ENCODE measurements around the gene PXMP4.

Gene PXMP4

DNA sequence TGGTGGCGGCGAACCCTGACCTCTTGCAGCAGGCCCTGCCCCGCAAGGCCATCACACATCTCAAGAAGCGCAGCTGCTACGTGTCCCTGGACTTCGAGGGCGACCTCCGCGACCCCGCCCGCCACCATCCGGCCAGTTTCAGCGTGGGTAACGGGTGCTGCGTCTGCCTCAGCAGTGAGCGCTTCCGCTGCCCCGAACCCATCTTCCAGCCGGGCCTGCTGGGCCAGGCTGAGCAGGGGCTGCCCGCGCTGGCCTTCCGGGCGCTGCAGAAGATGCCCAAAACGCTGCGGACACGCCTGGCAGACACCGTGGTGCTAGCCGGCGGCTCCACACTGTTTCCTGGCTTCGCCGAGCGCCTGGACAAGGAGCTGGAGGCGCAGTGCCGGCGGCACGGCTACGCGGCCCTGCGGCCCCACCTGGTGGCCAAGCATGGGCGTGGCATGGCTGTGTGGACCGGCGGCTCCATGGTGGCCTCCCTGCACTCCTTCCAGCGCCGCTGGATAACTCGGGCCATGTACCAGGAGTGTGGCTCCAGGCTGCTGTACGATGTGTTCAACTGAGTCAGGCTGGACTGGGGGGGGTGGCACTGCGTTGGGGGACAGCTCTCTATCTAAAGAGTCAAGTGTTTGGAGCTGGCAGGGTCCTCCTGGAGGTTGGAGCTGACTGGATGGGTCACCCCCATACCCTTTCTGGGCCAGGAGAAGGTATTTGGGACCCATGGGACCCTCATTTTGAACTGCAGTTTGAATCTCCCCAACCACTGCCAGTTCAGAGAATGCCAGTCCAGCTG, 52.2 kb downstream of the PXMP4 start:
- no peak for TF ChIP-seq POLR2AphosphoS5 (IDR thresholded peaks at IDR 0.05; ENCODE audit: low read depth, low read length)
- peak; percentile 37 for TF ChIP-seq FOXP2 (optimal IDR thresholded peaks at IDR 0.05; ENCODE audit: borderline replicate concordance, extremely low read depth, extremely low read length, insufficient read depth)

- no peak for TF ChIP-seq FOXP2 (optimal IDR thresholded peaks at IDR 0.05; ENCODE audit: borderline replicate concordance, extremely low read depth, extremely low read length, insufficient read depth)
- no peak for TF ChIP-seq POLR2AphosphoS5 (IDR thresholded peaks at IDR 0.05; ENCODE audit: low read depth, low read length)
- TF ChIP-seq TAF1 (IDR thresholded peaks at IDR 0.05; ENCODE audit: borderline replicate concordance, insufficient read depth, low read length) = no peak
- TF ChIP-seq SIN3A (IDR thresholded peaks at IDR 0.05; ENCODE audit: borderline replicate concordance, insufficient read depth, low read length) = no peak
- TF ChIP-seq REST (IDR thresholded peaks at IDR 0.05; ENCODE audit: insufficient read depth in 1 of 2, low read depth in 2 of 2, low read length in 2 of 2) = no peak
These were observed 52.9 kb downstream of the PXMP4 start for GRCh38 chr20:33667245-33667675.

DNA sequence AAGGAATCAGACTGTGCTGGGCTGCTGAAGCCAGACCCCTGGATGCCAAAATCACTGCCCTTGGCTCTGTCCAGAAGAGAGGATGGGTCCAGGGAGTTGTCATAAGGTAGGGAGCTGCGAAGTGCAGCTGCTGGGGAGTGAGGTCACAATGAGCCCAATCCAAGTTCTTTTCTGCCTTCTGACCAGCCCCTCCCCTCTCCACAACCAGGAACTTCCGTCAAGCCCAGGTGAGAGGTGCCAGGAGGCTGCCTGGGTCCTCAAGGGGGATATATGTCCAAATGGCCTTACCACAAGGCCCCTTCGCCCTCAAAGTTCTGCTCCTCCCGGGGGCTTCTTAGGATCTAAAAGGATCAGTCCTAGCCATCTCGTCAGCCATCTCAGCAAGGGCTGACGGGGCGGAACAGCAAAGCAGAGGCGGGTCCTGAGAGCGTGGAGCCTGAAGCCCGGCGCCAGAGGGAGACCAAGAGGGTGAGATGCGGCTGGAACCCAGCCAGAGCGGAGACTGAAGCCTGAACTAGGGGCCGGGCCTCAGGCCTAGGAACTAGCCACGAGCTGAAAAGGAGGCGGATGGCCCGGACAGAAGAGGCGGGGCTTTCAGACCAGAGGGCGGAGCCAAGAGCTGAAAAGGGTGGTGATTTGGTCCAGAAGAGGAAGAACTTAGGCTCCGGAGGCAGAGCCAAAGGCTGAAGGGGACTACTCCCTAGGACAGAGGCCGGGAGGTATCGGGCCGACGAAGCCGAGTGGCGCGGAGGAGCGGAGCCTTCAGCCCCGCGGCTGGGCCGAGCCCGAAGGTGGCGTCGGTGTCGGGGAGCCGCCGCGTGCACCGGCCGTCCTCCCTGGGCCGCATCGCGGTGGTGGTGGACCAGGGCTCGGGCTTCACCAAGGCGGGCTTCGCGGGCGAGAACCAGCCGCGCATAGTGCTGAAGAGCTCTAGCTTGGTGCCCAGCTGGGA, 53.5 kb downstream of the PXMP4 start, which contains the start of gene ACTL10:
Gene ACTL10 (plus strand): TSS at position 651 of the 952 bp plus-strand sequence. CDS start 555 bp downstream, outside the sequence.
- TF ChIP-seq REST (IDR thresholded peaks at IDR 0.05; ENCODE audit: insufficient read depth in 1 of 2, low read depth in 2 of 2, low read length in 2 of 2) (no peak), POLR2AphosphoS5 (IDR thresholded peaks at IDR 0.05; ENCODE audit: low read depth, low read length) (no peak), FOXP2 (optimal IDR thresholded peaks at IDR 0.05; ENCODE audit: borderline replicate concordance, extremely low read depth, extremely low read length, insufficient read depth) (no peak), TAF1 (IDR thresholded peaks at IDR 0.05; ENCODE audit: borderline replicate concordance, insufficient read depth, low read length) (no peak), SIN3A (IDR thresholded peaks at IDR 0.05; ENCODE audit: borderline replicate concordance, insufficient read depth, low read length) (no peak)

GRCh38 chr20:33664762-33665144, 55.4 kb downstream of the PXMP4 start:
- TF ChIP-seq POLR2AphosphoS5 (IDR thresholded peaks at IDR 0.05; ENCODE audit: low read depth, low read length) = no peak
- no peak for TF ChIP-seq REST (IDR thresholded peaks at IDR 0.05; ENCODE audit: insufficient read depth in 1 of 2, low read depth in 2 of 2, low read length in 2 of 2)
- TF ChIP-seq TAF1 (IDR thresholded peaks at IDR 0.05; ENCODE audit: borderline replicate concordance, insufficient read depth, low read length) = no peak
- TF ChIP-seq FOXP2 (optimal IDR thresholded peaks at IDR 0.05; ENCODE audit: borderline replicate concordance, extremely low read depth, extremely low read length, insufficient read depth) = no peak
- TF ChIP-seq SIN3A (IDR thresholded peaks at IDR 0.05; ENCODE audit: borderline replicate concordance, insufficient read depth, low read length) = no peak

- TF ChIP-seq POLR2AphosphoS5 (IDR thresholded peaks at IDR 0.05; ENCODE audit: low read depth, low read length) (no peak), SIN3A (IDR thresholded peaks at IDR 0.05; ENCODE audit: borderline replicate concordance, insufficient read depth, low read length) (no peak), FOXP2 (optimal IDR thresholded peaks at IDR 0.05; ENCODE audit: borderline replicate concordance, extremely low read depth, extremely low read length, insufficient read depth) (no peak), REST (IDR thresholded peaks at IDR 0.05; ENCODE audit: insufficient read depth in 1 of 2, low read depth in 2 of 2, low read length in 2 of 2) (no peak), TAF1 (IDR thresholded peaks at IDR 0.05; ENCODE audit: borderline replicate concordance, insufficient read depth, low read length) (no peak)
These were observed 55.9 kb downstream of the PXMP4 start for GRCh38 chr20:33664085-33664761.

Measured in PFSK-1 (cell line).